Testis (tissue), 3 donors: ENCODE measurements around the gene GALNT5. TPM values are rescaled to one million over a fixed set of nuclear protein-coding genes. Genes with fewer than 3 reads are reported as not detected.

Source experiments
- DNase-seq: peaks from one replicate; pipeline ENCODE4 v3.0.0-alpha.2; 2019
- H3K27ac ChIP-seq, 2 donors: fragments of 200-600 bp; sonication (generic); one replicate each; pipeline ENCODE4 v1.5.1; 2019
- H3K27me3 ChIP-seq: fragments of 200-600 bp; sonication (generic); one replicate; pipeline ENCODE4 v1.5.1; 2019
- H3K36me3 ChIP-seq: fragments of 200-600 bp; sonication (generic); one replicate; pipeline ENCODE4 v1.5.1; 2017; ENCODE audit warnings: low read depth; ENCODE audit errors: missing control alignments
- H3K4me1 ChIP-seq: fragments of 200-600 bp; sonication (generic); one replicate; pipeline ENCODE4 v1.5.1; 2019
- H3K4me3 ChIP-seq, 2 donors: fragments of 200-600 bp; sonication (generic); one replicate each; pipeline ENCODE4 v1.5.1; 2017 to 2019
- H3K9me3 ChIP-seq: fragments of 200-600 bp; sonication (generic); one replicate; pipeline ENCODE4 v1.5.1; 2017
- POLR2A ChIP-seq: fragments of 450-650 bp; IDR thresholded peaks from one replicate; pipeline ENCODE4 v1.6.1; 2017; ENCODE audit warnings: antibody characterized with exemption, mild to moderate bottlenecking, moderate library complexity
- WGBS, 2 donors: methylation state at CpG; one replicate each; pipeline ENCODE4 v1.1.5; 2018; 5-methylcytosine and 5-hydroxymethylcytosine counted together
- intact Hi-C: fragments of 100-400 bp; cut with DNase I; formaldehyde crosslinking; loops from one replicate; pipeline ENCODE4 v1.15.1; 2023; ENCODE audit warnings: low total_unique reads
- polyA plus RNA-seq: library from polyadenylated mRNA; stranded (reverse); fragments of 350-450 nt; fragmentation: Illumina TruSeq; extraction: RNeasy Lipid Tissue Mini Kit (QIAGEN cat#74804); gene quantifications from one replicate; pipeline ENCODE4 v1.2.3, GENCODE V29; 2014; ENCODE audit warnings: low read depth, low replicate concordance; ENCODE audit not compliant: insufficient read depth
- total RNA-seq, 2 donors: library from RNA; depleted of rRNA; stranded (reverse); fragments of >200 nt; gene quantifications; one replicate each; pipeline ENCODE4 v1.2.3, GENCODE V29; 2016
- TF ChIP-seq, protein P1 (sequence below), 3 experiments: fragments of 450-650 bp in 2 of 3; fragments of 200-600 bp in 1 of 3; sonication (generic) in 1 of 3; IDR thresholded peaks; one replicate each; pipeline ENCODE4 v1.5.1; 2016 to 2019; ENCODE audit warnings: antibody characterized with exemption in 3 of 3, mild to moderate bottlenecking in 2 of 3, moderate library complexity in 1 of 3

Gene GALNT5
- total and polyA plus RNA-seq, 3 donors from 2014 or later: 0.06 to 0.45 (median 0.08) TPM

DNA sequence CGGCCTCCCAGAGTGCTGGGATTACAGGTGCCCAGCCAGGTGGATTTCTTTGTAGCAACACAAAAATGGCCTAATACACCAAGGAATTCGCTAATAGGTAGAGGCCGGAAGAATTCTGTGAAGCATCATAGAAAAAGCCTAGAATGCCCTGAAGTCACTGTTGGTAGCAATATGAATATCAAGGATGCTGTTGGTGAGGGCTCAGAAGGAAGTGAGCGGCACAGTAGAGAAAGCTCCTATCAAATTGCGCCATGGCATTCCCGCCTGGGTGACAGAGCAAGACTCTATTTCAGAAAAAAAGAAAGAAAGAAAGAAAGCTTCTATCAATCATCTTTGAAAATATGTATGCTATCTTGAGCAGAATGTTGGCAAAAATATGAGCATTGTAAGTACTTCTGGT lies 23.8 kb downstream of the GALNT5 start:
- 95 to 96% methylated on average over 6 of the region's 6 CpGs for WGBS, 2 donors

GRCh38 chr2:157283468-157283867 lies 26.0 kb downstream of the GALNT5 start:
- H3K4me1 ChIP-seq: no peaks in the 10 kb centered on the region
- 65 to 84% methylated on average over 2 of the region's 2 CpGs for WGBS, 2 donors
- intact Hi-C loops: no loop called here
- no peaks in the 10 kb centered on the region for H3K36me3 ChIP-seq
- DNase-seq: no peak
- no peak for TF ChIP-seq POLR2A
- TF ChIP-seq, protein P1, sequence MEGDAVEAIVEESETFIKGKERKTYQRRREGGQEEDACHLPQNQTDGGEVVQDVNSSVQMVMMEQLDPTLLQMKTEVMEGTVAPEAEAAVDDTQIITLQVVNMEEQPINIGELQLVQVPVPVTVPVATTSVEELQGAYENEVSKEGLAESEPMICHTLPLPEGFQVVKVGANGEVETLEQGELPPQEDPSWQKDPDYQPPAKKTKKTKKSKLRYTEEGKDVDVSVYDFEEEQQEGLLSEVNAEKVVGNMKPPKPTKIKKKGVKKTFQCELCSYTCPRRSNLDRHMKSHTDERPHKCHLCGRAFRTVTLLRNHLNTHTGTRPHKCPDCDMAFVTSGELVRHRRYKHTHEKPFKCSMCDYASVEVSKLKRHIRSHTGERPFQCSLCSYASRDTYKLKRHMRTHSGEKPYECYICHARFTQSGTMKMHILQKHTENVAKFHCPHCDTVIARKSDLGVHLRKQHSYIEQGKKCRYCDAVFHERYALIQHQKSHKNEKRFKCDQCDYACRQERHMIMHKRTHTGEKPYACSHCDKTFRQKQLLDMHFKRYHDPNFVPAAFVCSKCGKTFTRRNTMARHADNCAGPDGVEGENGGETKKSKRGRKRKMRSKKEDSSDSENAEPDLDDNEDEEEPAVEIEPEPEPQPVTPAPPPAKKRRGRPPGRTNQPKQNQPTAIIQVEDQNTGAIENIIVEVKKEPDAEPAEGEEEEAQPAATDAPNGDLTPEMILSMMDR (IDR thresholded peaks at IDR 0.05): no peak
- no peaks in the 10 kb centered on the region for H3K9me3 ChIP-seq
- no peaks in the 10 kb centered on the region for H3K27me3 ChIP-seq
- H3K4me3 ChIP-seq: no peak overlapping the region
- no peak overlapping the region for H3K27ac ChIP-seq

More for the DNA sequence above, 23.8 kb downstream of the GALNT5 start:
- no peak for DNase-seq
- no peak for TF ChIP-seq POLR2A
- TF ChIP-seq, protein P1 (IDR thresholded peaks at IDR 0.05): no peak
- Histone ChIP-seq H3K27me3 (no peaks in the 10 kb centered on the region), H3K27ac (no peak overlapping the region), H3K9me3 (no peaks in the 10 kb centered on the region), H3K4me3 (no peak overlapping the region), H3K36me3 (no peaks in the 10 kb centered on the region), H3K4me1 (no peaks in the 10 kb centered on the region)
- intact Hi-C loops: no loop called here

DNA sequence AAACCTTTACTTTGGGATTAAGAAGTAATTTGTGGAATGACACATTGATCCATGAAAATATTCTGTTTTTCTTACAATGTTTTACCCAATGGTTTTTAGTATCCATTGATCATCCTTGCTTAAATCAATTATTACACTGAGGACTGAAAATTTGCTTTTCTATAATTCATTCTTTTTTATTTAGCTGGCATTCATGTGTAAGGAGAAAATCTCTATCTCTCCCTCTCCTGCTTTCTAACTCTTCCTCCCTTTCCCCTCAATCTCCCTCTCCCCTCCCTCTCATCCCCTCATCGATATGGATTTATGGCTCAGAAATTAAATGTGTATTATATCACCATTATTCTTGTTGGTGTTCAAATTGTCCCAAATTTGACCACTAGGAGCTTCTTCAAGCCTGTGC lies 29.7 kb downstream of the GALNT5 start:
- intact Hi-C loops: no loop called here
- Histone ChIP-seq H3K4me1 (no peaks in the 10 kb centered on the region), H3K27me3 (no peaks in the 10 kb centered on the region), H3K36me3 (no peaks in the 10 kb centered on the region), H3K27ac (no peak overlapping the region), H3K4me3 (no peak overlapping the region), H3K9me3 (no peaks in the 10 kb centered on the region)
- DNase-seq: no peak
- TF ChIP-seq, protein P1 (IDR thresholded peaks at IDR 0.05): no peak
- TF ChIP-seq POLR2A: no peak
- WGBS, 2 donors: 93 to 94% methylated on average over 1 of the region's 1 CpG

- no peak for TF ChIP-seq POLR2A
- TF ChIP-seq, protein P1 (IDR thresholded peaks at IDR 0.05): no peak
These were observed 33.0 kb downstream of the GALNT5 start for GRCh38 chr2:157290525-157290924.

DNA sequence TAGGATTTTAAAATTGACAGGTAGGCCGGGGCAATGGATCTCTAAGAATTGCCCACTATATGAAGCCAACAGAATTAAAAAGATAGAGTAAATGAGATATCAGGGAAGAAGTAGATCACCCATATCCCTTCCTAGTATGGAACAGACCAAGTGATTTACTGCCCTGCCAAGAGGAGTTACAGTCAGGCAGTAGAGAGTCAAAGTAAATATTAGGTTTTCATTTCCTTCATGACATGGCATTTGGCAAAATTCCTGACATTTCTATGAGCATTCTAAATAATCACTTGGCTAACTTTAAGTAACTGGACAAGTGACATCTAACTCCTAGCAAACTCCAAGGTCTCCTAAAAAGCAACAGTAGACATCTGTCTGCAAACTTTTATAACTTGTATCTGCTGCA lies 33.5 kb downstream of the GALNT5 start:
- WGBS, 2 donors: 83 to 89% methylated on average over 1 of the region's 1 CpG
- DNase-seq: no peak

More at GRCh38 chr2:157290525-157290924, 33.0 kb downstream of the GALNT5 start:
- Histone ChIP-seq H3K9me3 (no peaks in the 10 kb centered on the region), H3K36me3 (no peaks in the 10 kb centered on the region), H3K4me3 (no peak overlapping the region), H3K27ac (no peak overlapping the region), H3K27me3 (no peaks in the 10 kb centered on the region), H3K4me1 (no peaks in the 10 kb centered on the region)
- no peak for DNase-seq
- intact Hi-C loops: no loop called here
- WGBS, 2 donors: 90 to 97% methylated on average over 2 of the region's 2 CpGs

More for the DNA sequence above, 33.5 kb downstream of the GALNT5 start:
- Histone ChIP-seq H3K4me1 (no peaks in the 10 kb centered on the region), H3K9me3 (no peaks in the 10 kb centered on the region), H3K27ac (no peak overlapping the region), H3K4me3 (no peak overlapping the region), H3K36me3 (no peaks in the 10 kb centered on the region), H3K27me3 (no peaks in the 10 kb centered on the region)
- intact Hi-C loops: no loop called here
- no peak for TF ChIP-seq POLR2A
- TF ChIP-seq, protein P1 (IDR thresholded peaks at IDR 0.05): no peak
